Measurements from ENCODE around the gene SPOCK1.

- TF ChIP-seq POLR2A (IDR thresholded peaks at IDR 0.05): no peak
- TF ChIP-seq, protein P1, sequence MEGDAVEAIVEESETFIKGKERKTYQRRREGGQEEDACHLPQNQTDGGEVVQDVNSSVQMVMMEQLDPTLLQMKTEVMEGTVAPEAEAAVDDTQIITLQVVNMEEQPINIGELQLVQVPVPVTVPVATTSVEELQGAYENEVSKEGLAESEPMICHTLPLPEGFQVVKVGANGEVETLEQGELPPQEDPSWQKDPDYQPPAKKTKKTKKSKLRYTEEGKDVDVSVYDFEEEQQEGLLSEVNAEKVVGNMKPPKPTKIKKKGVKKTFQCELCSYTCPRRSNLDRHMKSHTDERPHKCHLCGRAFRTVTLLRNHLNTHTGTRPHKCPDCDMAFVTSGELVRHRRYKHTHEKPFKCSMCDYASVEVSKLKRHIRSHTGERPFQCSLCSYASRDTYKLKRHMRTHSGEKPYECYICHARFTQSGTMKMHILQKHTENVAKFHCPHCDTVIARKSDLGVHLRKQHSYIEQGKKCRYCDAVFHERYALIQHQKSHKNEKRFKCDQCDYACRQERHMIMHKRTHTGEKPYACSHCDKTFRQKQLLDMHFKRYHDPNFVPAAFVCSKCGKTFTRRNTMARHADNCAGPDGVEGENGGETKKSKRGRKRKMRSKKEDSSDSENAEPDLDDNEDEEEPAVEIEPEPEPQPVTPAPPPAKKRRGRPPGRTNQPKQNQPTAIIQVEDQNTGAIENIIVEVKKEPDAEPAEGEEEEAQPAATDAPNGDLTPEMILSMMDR (IDR thresholded peaks at IDR 0.05 in 8 of 11, conservative IDR thresholded peaks at IDR 0.05 in 3 of 11): no peak
Observed at GRCh38 chr5:137269946-137270345, 229.2 kb downstream of the SPOCK1 start.
